HEK293T (cell line): ENCODE results near the gene ZFYVE21.
A peak's percentile ranks its signal among the peaks of the same experiment; 100 is the strongest.

Experiments used
- CTCF ChIA-PET: fragments of 350-600 bp; formaldehyde crosslinking; extraction: SDS; loops from one replicate; lab custom pipeline; 2021; ENCODE audit warnings: antibody characterized with exemption, inconsistent platforms; lab: Yijun Ruan, JAX
- POLR2A ChIA-PET: fragments of 350-600 bp; formaldehyde crosslinking; extraction: SDS; loops from one replicate; lab custom pipeline; 2020; ENCODE audit warnings: antibody characterized with exemption, inconsistent platforms; lab: Yijun Ruan, JAX
- DNase-seq: peaks from one replicate; pipeline ENCODE4 v3.0.0; 2012; ENCODE audit warnings: mixed read lengths; ENCODE audit errors: extremely low spot score
- ARNT ChIP-seq: fragments of 450-650 bp; IDR thresholded peaks from 2 replicates; pipeline ENCODE4 v1.6.1; 2017; ENCODE audit warnings: mild to moderate bottlenecking
- BHLHE40 ChIP-seq: fragments of 450-650 bp; IDR thresholded peaks from 2 replicates; pipeline ENCODE4 v1.6.1; 2016; ENCODE audit warnings: mild to moderate bottlenecking, moderate library complexity, borderline replicate concordance
- CTBP1 ChIP-seq: fragments of 450-650 bp; IDR thresholded peaks from 2 replicates; pipeline ENCODE4 v1.6.1; 2016; ENCODE audit warnings: borderline replicate concordance
- ELF4 ChIP-seq: fragments of 450-650 bp; IDR thresholded peaks from 2 replicates; pipeline ENCODE4 v1.6.1; 2017; ENCODE audit warnings: antibody characterized with exemption
- FOXA1 ChIP-seq: fragments of 450-650 bp; IDR thresholded peaks from 2 replicates; pipeline ENCODE4 v1.6.1; 2016; ENCODE audit warnings: mild to moderate bottlenecking
- FOXK2 ChIP-seq: fragments of 450-650 bp; IDR thresholded peaks from 2 replicates; pipeline ENCODE4 v1.6.1; 2016; ENCODE audit warnings: mild to moderate bottlenecking
- FOXM1 ChIP-seq: fragments of 450-650 bp; IDR thresholded peaks from 2 replicates; pipeline ENCODE4 v1.6.1; 2017; ENCODE audit warnings: mild to moderate bottlenecking, borderline replicate concordance
- HDGF ChIP-seq: fragments of 450-650 bp; IDR thresholded peaks from 2 replicates; pipeline ENCODE4 v1.6.1; 2017; ENCODE audit warnings: antibody characterized with exemption, borderline replicate concordance
- L3MBTL2 ChIP-seq: fragments of 450-650 bp; conservative IDR thresholded peaks from 2 replicates; pipeline ENCODE4 v1.6.1; 2016; ENCODE audit warnings: mild to moderate bottlenecking
- LEF1 ChIP-seq: fragments of 450-650 bp; IDR thresholded peaks from 2 replicates; pipeline ENCODE4 v1.6.1; 2017; ENCODE audit warnings: mild to moderate bottlenecking, borderline replicate concordance
- NFRKB ChIP-seq: fragments of 450-650 bp; IDR thresholded peaks from 2 replicates; pipeline ENCODE4 v1.6.1; 2016; ENCODE audit warnings: mild to moderate bottlenecking, moderate library complexity
- SP1 ChIP-seq: fragments of 450-650 bp; IDR thresholded peaks from 2 replicates; pipeline ENCODE4 v1.6.1; 2017
- SUZ12 ChIP-seq: fragments of 450-650 bp; IDR thresholded peaks from 2 replicates; pipeline ENCODE4 v1.6.1; 2016; ENCODE audit warnings: mild to moderate bottlenecking
- TARDBP ChIP-seq: fragments of 450-650 bp; IDR thresholded peaks from 2 replicates; pipeline ENCODE4 v1.6.1; 2016
- ZNF384 ChIP-seq: fragments of 450-650 bp; IDR thresholded peaks from 2 replicates; pipeline ENCODE4 v1.6.1; 2016
- TF ChIP-seq, protein P1 (sequence below): fragments of 450-650 bp; IDR thresholded peaks from 2 replicates; pipeline ENCODE4 v1.6.1; 2016

Gene ZFYVE21

DNA sequence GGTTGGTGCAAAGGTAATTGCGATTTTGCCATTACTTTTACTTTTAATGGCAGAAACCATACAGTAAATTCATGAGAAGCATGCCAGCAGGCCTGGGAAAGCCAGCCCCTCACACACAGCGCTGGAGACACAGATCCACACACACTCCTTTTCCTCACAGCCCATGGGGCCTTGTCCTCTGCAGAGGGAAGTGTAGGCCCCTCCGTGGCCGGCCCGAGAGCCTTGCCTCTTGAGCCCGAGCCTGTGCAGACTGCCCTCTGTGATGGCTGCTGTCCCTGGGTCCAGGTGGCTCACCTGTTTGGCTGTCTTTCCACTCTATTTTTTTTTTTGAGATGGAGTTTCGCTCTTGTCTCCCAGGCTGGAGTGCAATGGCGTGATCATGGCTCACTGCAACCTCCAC, 39.7 kb upstream of the ZFYVE21 start:
- no peak for DNase-seq
- ChIA-PET CTCF (interaction anchor here (1.6 kb wide), 1 partner anchor 11 kb away, joined by 3 read pairs; no protein-coding TSS in a partner anchor), POLR2A (no interaction called here)
- TF ChIP-seq ARNT (no peak), TARDBP (no peak), ELF4 (no peak), ZNF384 (no peak), SP1 (no peak), NFRKB (no peak)

DNA sequence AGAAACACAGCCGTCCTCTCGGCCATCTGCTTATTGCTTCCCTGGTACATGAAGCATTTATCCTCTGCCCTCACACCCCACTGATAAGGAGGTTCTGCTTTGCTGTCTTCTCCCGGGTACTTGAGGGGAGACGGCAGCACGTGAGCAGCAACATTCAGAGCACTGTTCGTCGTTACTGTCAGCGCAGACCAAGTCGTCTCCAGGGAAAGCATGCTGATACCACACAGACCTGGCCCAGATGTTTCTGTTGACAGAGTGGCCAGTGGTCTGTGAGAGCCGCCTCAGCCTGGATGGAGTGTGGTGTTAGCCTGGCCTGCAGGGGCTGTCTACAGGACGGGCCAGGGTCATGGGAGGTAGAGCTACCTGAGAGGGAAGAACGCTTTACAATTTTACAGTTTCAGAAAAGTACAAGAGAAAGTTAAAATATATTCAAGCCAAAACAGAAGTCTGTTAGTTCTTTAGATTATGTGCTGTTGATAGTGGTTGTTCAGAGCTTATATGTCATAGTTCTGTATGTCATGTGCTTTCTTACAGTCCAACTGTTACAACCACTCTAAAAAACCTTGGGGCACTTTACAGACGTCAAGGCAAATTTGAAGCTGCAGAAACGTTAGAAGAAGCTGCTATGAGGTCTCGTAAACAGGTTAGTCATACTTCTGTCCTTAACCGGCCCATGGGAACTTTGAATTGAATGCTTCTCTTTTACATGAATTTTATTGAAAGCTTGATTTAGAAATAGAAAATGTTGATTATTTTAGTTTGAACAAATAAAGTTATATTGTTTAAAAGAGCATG, 38.5 kb upstream of the ZFYVE21 start:
- TF ChIP-seq FOXA1: no peak
- TF ChIP-seq SUZ12: no peak
- no peak for TF ChIP-seq BHLHE40
- TF ChIP-seq, protein P1, sequence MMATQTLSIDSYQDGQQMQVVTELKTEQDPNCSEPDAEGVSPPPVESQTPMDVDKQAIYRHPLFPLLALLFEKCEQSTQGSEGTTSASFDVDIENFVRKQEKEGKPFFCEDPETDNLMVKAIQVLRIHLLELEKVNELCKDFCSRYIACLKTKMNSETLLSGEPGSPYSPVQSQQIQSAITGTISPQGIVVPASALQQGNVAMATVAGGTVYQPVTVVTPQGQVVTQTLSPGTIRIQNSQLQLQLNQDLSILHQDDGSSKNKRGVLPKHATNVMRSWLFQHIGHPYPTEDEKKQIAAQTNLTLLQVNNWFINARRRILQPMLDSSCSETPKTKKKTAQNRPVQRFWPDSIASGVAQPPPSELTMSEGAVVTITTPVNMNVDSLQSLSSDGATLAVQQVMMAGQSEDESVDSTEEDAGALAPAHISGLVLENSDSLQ: no peak
- no peak for TF ChIP-seq ARNT
- no peak for TF ChIP-seq HDGF
- no peak for TF ChIP-seq FOXK2
- no peak for TF ChIP-seq NFRKB
- no peak for TF ChIP-seq L3MBTL2
- ChIA-PET POLR2A (no interaction called here), CTCF (interaction anchor here (0.6 to 1.6 kb wide), 2 partner anchors 10 to 19 kb away, joined by 3 read pairs; no protein-coding TSS in a partner anchor)
- DNase-seq: no peak

DNA sequence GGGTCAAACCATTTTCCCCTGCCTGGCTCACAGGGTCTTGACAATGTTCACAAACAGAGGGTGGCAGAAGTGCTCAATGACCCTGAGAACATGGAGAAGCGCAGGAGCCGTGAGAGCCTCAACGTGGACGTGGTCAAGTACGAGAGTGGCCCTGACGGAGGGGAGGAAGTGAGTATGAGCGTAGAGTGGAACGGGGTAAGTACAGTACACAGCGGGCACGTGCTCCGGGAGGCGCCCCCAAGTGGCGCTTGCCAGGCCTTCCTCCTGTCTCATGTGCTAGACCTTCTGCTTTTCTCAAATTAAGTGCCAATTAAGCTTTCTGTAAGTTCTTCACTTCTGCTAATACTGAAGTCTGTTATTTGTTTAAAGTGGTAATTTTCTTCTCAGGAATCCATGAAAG, 36.3 kb upstream of the ZFYVE21 start:
- ChIA-PET CTCF (interaction anchor here (0.6 to 0.9 kb wide), 2 partner anchors 32 to 110 kb away, joined by 4 read pairs; no protein-coding TSS in a partner anchor), POLR2A (no interaction called here)
- DNase-seq: peak; percentile 55
- TF ChIP-seq SUZ12: no peak
- no peak for TF ChIP-seq ZNF384
- TF ChIP-seq TARDBP: no peak
- no peak for TF ChIP-seq FOXM1
- TF ChIP-seq ELF4: no peak
- no peak for TF ChIP-seq LEF1
- TF ChIP-seq BHLHE40: no peak
- no peak for TF ChIP-seq HDGF
- no peak for TF ChIP-seq ARNT
- no peak for TF ChIP-seq SP1
- TF ChIP-seq, protein P1: no peak
- no peak for TF ChIP-seq NFRKB
- TF ChIP-seq CTBP1: no peak
- TF ChIP-seq FOXK2: no peak
- TF ChIP-seq L3MBTL2: no peak
- no peak for TF ChIP-seq FOXA1

DNA sequence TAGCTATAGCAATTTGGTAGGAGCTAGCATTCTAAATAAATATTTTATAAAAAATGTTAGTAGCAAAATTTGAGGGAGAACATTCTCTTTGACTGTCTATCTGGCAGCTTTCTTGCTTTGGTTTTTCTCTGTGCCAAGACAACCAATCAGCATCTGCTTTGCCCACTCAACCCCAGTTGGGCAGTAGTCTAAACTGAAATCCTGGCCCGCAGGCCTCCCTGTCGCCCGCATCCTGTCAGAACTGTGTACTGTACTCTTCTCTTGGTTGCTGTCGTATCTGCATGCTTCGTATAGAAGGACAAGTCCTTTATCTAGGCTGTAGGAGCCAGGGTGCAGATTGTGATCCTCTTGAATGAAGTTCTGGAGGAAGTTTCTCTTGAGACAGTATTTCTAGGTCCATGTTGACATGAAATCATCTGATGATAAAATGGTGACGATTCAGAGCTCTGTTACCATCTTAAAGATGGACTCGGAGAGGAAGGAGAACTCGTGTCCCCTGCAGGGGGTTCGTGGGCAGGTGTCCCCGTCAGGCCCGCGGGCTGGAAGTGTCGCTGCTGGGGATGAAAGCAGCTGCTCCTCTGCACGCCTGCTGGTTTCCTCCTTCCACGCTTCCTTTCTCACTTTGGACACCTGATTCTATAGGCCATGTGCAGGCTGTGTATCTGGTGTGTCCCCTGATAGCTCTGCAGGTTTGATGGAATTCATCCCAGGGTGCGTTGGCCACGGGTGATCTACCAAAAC, 34.9 kb upstream of the ZFYVE21 start:
- ChIA-PET POLR2A (no interaction called here), CTCF (interaction anchor here (0.6 to 0.9 kb wide), 3 partner anchors 105 to 1008 kb away, joined by 4 to 7 read pairs (median 4); no protein-coding TSS in a partner anchor)
- no peak for DNase-seq
- no peak for TF ChIP-seq SP1
- TF ChIP-seq FOXA1: no peak
- TF ChIP-seq, protein P1: no peak
- TF ChIP-seq TARDBP: no peak
- TF ChIP-seq BHLHE40: no peak
- TF ChIP-seq ELF4: no peak
- no peak for TF ChIP-seq NFRKB
- TF ChIP-seq HDGF: no peak
- TF ChIP-seq L3MBTL2: no peak
- TF ChIP-seq FOXM1: no peak
- TF ChIP-seq LEF1: no peak
- TF ChIP-seq ZNF384: no peak
- no peak for TF ChIP-seq ARNT
- no peak for TF ChIP-seq CTBP1
- TF ChIP-seq SUZ12: no peak

DNA sequence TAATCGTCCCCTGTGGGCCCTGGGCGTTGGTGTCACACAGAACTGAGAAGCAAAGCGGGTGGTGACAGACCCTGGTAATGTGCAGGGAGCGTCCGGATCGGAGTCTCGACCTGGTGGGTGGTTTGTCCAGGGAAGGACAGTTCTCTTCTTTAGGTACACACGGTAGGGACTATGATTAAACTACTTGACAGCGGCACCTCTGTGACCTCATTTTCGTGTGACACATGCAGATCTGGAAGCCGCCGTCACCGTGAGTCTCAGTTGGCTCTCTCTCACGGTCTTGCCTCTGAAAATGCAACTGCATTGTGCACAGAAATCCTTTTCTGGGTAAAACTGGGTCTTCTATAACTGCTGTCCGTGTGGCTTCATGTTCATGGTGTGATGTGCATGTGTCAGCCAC, 32.5 kb upstream of the ZFYVE21 start:
- TF ChIP-seq, protein P1: no peak
- TF ChIP-seq BHLHE40: no peak
- no peak for TF ChIP-seq SUZ12
- no peak for TF ChIP-seq SP1
- no peak for TF ChIP-seq ARNT
- TF ChIP-seq ZNF384: no peak
- no peak for TF ChIP-seq FOXK2
- TF ChIP-seq LEF1: no peak
- no peak for TF ChIP-seq HDGF
- TF ChIP-seq NFRKB: no peak
- no peak for TF ChIP-seq FOXA1
- CTCF ChIA-PET: no interaction called here
- DNase-seq: no peak
- POLR2A ChIA-PET: no interaction called here
